A549 (cell line): Measurements from ENCODE around the gene GPR26.

Experiments used
- CHD2 ChIP-seq: fragments of 150-350 bp; IDR thresholded peaks from 2 replicates; pipeline ENCODE4 v1.6.1; 2014; ENCODE audit warnings: low read length; ENCODE audit not compliant: partially characterized antibody
- CTCF ChIP-seq: fragments of >200 bp; sonication (Bioruptor Twin); formaldehyde crosslinking; IDR thresholded peaks from 3 replicates; pipeline ENCODE4 v1.5.1; 2016
- EP300 ChIP-seq, 2 experiments: fragments of >200 bp; sonication (Bioruptor Twin); formaldehyde crosslinking; IDR thresholded peaks; 2 replicates in 1 of 2; 3 replicates in 1 of 2; pipeline ENCODE4 v1.6.1; 2016 to 2017
- JUN ChIP-seq, 2 experiments: fragments of >200 bp; sonication (Bioruptor Twin); formaldehyde crosslinking; IDR thresholded peaks; 2 replicates in 1 of 2; 3 replicates in 1 of 2; pipeline ENCODE4 v1.6.1; 2016 to 2017
- MAFK ChIP-seq: fragments of 450-650 bp; IDR thresholded peaks from 2 replicates; pipeline ENCODE4 v1.6.1; 2014; ENCODE audit not compliant: partially characterized antibody
- NFE2L2 ChIP-seq: fragments of 150-350 bp; conservative IDR thresholded peaks from 2 replicates; pipeline ENCODE4 v1.6.1; 2014; ENCODE audit warnings: low read length
- NR3C1 ChIP-seq: fragments of >200 bp; sonication (Bioruptor Twin); formaldehyde crosslinking; IDR thresholded peaks from 3 replicates; pipeline ENCODE4 v1.6.1; 2017
- POLR2A ChIP-seq: IDR thresholded peaks from 2 replicates; pipeline ENCODE4 v1.6.1; 2012; ENCODE audit warnings: mild to moderate bottlenecking, low read length
- RAD21 ChIP-seq, 2 experiments: fragments of >200 bp in 1 of 2; sonication (Bioruptor Twin) in 1 of 2; formaldehyde crosslinking in 1 of 2; IDR thresholded peaks in 1 of 2; conservative IDR thresholded peaks in 1 of 2; 2 replicates in 1 of 2; 3 replicates in 1 of 2; pipeline ENCODE4 v1.6.1; 2012 to 2018; ENCODE audit warnings: inconsistent platforms in 1 of 2
- SMC3 ChIP-seq: fragments of >200 bp; sonication (Bioruptor Twin); formaldehyde crosslinking; IDR thresholded peaks from 3 replicates; pipeline ENCODE4 v1.6.1; 2018; ENCODE audit warnings: inconsistent platforms
- TFCP2L1 ChIP-seq: fragments of 250-450 bp; sonication (Bioruptor Pico); IDR thresholded peaks from 2 replicates; pipeline ENCODE4 v1.5.0; 2021; ENCODE audit warnings: mild to moderate bottlenecking
- USF2 ChIP-seq: fragments of 450-650 bp; IDR thresholded peaks from 2 replicates; pipeline ENCODE4 v1.6.1; 2014; ENCODE audit warnings: antibody characterized with exemption
- TF ChIP-seq, protein P1 (sequence below): fragments of 200-600 bp; sonication (generic); IDR thresholded peaks from 2 replicates; pipeline ENCODE4 v1.6.1; 2016; ENCODE audit warnings: antibody characterized with exemption, mild to moderate bottlenecking, moderate library complexity
- TF ChIP-seq, protein P2 (sequence below): fragments of 150-350 bp; IDR thresholded peaks from 2 replicates; pipeline ENCODE4 v1.6.1; 2014; ENCODE audit warnings: low read depth, mild to moderate bottlenecking, low read length

DNA sequence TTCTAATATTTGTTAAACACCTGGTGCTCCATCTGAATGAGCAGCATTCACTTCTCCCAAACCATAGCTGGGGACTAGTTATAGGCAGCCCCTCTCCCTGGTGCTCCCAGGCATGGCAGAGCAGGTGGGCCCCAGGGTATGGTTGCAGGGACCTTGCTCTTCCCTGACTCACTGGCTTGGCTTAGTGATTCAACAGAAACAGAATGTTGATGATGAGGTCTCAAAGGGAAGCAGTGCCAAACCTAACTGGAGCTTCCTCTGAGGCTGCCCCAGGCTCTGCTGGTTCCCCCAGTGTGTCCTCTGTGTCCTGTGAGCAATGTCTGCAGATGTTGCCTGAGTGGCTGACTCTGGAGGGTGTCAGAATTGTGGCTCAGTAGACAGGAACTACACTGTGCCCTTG lies 3.7 kb downstream of the GPR26 start:
- no peak for TF ChIP-seq USF2
- no peak for TF ChIP-seq CTCF
- no peak for TF ChIP-seq NFE2L2
- no peak for TF ChIP-seq POLR2A
- TF ChIP-seq RAD21 (conservative IDR thresholded peaks at IDR 0.05 in 1 of 2, IDR thresholded peaks at IDR 0.05 in 1 of 2) = no peak
- TF ChIP-seq NR3C1 = no peak
- no peak for TF ChIP-seq SMC3
- no peak for TF ChIP-seq TFCP2L1 (CRISPR knock-in tag)
- no peak for TF ChIP-seq CHD2
- TF ChIP-seq EP300 (IDR thresholded peaks at IDR 0.05) = no peak
- no peak for TF ChIP-seq MAFK
- no peak for TF ChIP-seq JUN (IDR thresholded peaks at IDR 0.05)
- TF ChIP-seq, protein P1, sequence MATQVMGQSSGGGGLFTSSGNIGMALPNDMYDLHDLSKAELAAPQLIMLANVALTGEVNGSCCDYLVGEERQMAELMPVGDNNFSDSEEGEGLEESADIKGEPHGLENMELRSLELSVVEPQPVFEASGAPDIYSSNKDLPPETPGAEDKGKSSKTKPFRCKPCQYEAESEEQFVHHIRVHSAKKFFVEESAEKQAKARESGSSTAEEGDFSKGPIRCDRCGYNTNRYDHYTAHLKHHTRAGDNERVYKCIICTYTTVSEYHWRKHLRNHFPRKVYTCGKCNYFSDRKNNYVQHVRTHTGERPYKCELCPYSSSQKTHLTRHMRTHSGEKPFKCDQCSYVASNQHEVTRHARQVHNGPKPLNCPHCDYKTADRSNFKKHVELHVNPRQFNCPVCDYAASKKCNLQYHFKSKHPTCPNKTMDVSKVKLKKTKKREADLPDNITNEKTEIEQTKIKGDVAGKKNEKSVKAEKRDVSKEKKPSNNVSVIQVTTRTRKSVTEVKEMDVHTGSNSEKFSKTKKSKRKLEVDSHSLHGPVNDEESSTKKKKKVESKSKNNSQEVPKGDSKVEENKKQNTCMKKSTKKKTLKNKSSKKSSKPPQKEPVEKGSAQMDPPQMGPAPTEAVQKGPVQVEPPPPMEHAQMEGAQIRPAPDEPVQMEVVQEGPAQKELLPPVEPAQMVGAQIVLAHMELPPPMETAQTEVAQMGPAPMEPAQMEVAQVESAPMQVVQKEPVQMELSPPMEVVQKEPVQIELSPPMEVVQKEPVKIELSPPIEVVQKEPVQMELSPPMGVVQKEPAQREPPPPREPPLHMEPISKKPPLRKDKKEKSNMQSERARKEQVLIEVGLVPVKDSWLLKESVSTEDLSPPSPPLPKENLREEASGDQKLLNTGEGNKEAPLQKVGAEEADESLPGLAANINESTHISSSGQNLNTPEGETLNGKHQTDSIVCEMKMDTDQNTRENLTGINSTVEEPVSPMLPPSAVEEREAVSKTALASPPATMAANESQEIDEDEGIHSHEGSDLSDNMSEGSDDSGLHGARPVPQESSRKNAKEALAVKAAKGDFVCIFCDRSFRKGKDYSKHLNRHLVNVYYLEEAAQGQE = no peak
- TF ChIP-seq, protein P2, sequence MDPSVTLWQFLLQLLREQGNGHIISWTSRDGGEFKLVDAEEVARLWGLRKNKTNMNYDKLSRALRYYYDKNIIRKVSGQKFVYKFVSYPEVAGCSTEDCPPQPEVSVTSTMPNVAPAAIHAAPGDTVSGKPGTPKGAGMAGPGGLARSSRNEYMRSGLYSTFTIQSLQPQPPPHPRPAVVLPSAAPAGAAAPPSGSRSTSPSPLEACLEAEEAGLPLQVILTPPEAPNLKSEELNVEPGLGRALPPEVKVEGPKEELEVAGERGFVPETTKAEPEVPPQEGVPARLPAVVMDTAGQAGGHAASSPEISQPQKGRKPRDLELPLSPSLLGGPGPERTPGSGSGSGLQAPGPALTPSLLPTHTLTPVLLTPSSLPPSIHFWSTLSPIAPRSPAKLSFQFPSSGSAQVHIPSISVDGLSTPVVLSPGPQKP = no peak
